Measurements from ENCODE around the gene ZC3H10. TPM values are rescaled to one million over a fixed set of nuclear protein-coding genes. Genes with fewer than 3 reads are reported as not detected.

Gene ZC3H10
- total RNA-seq, 2 experiments from 2014 or later, result 12.6 to 16.5 TPM

DNA sequence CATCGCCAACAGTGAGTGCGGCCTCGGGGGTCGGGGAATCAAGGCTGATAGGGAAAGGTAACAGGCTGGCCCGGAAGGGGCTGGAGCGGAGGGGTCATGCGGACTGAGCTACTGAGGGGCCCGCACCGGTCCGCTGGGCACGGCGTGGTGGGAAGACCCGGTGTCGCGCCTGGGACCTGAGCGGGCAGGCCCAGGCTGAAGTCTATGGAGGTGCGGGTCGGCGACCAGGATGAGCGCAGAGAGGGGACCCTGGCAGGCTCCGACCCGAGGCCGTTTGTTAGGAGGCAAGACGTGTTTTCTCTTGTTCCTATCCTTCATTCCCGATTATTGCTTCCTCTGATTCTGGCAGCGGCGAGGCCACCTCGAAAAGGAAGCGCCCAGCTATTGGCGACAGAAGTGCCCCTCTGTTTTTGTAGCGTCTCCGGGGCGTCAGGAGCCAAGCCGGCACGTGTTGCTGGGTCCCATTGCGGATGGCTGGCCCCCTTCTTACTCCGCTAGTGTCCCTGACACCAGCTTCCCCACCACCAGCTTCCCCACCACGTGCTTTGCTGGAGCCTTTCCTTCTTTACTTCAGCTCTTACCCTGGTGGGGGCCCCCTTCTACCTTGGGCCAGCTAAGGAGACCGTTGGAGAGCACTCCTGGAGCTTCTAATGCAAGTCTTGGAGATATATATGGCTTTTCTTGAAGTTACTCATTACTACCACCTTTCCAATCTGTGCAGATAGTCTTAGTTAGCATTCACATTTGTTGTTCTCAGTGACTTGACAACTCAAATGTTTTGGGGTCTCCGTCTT is 13.1 kb upstream of the ZC3H10 start:
- H3K79me2 ChIP-seq (ENCODE audit: insufficient read depth, low read depth, low read length), result peaks cover 40% of the 10 kb centered on the region
- ChIA-PET POLR2A (interaction anchor here (0.5 to 4.0 kb wide), 11 partner anchors 8 to 419 kb away, joined by 3 to 64 read pairs (median 4); partner anchors contain the start of genes PYM1, RPL41 and ZC3H10), CTCF (ENCODE audit: unreplicated experiment) (interaction anchor here (0.6 to 1.2 kb wide), 4 partner anchors 15 to 64 kb away, joined by 3 to 4 read pairs (median 4); no protein-coding TSS in a partner anchor)
- intact Hi-C loops (cut with micrococcal nuclease; ENCODE audit: unreplicated experiment), result loop anchor here (1.0 to 2.0 kb wide), 2 partner anchors 11 to 176 kb away; partner anchors contain the start of gene RPL41
- H4K20me1 ChIP-seq (ENCODE audit: insufficient read depth, low read length), result peaks cover 21% of the 10 kb centered on the region
- H3K9me3 ChIP-seq (ENCODE audit: low read length), result no peaks in the 10 kb centered on the region
- H3K36me3 ChIP-seq (ENCODE audit: insufficient read depth, low read length), result peaks cover 55% of the 10 kb centered on the region
- H3K4me3 ChIP-seq (ENCODE audit: low read depth, low read length, poor library complexity, severe bottlenecking), result peak overlapping the region; percentile 93
- TF ChIP-seq EZH2phosphoT487 (IDR thresholded peaks at IDR 0.05; ENCODE audit: borderline replicate concordance, low read depth, low read length) (no peak), CTCF (conservative IDR thresholded peaks at IDR 0.05; ENCODE audit: low read length) (peak; percentile 42; the same call in 1 of the 2 replicates)
- BruUV-seq (replicated peaks), result no TSS peak
- H3K9me2 ChIP-seq (ENCODE audit: insufficient read depth, low read length), result no peaks in the 10 kb centered on the region
- peaks cover 27% of the 10 kb centered on the region for H3K4me1 ChIP-seq (ENCODE audit: insufficient read depth, low read length, poor library complexity, severe bottlenecking)
- peak overlapping the region; percentile 70 for H3K27ac ChIP-seq (ENCODE audit: low read depth, low read length, poor library complexity, severe bottlenecking)
- peak overlapping the region; percentile 86 for H3K4me2 ChIP-seq (ENCODE audit: low read length)
- no peak overlapping the region for H2AFZ ChIP-seq (ENCODE audit: low read length)
- DNase-seq (ENCODE audit: low spot score), result peak; percentile 47

GRCh38 chr12:56105609-56105902 is 12.5 kb upstream of the ZC3H10 start:
- peak overlapping the region; percentile 86 for H3K4me2 ChIP-seq (ENCODE audit: low read length)
- H3K4me3 ChIP-seq (ENCODE audit: low read depth, low read length, poor library complexity, severe bottlenecking), result peak overlapping the region; percentile 93
- H4K20me1 ChIP-seq (ENCODE audit: insufficient read depth, low read length), result peaks cover 21% of the 10 kb centered on the region
- DNase-seq (ENCODE audit: low spot score), result no peak
- H3K4me1 ChIP-seq (ENCODE audit: insufficient read depth, low read length, poor library complexity, severe bottlenecking), result peaks cover 27% of the 10 kb centered on the region
- H3K9me3 ChIP-seq (ENCODE audit: low read length), result no peaks in the 10 kb centered on the region
- H3K9me2 ChIP-seq (ENCODE audit: insufficient read depth, low read length), result no peaks in the 10 kb centered on the region
- H2AFZ ChIP-seq (ENCODE audit: low read length), result no peak overlapping the region
- TF ChIP-seq EZH2phosphoT487 (IDR thresholded peaks at IDR 0.05; ENCODE audit: borderline replicate concordance, low read depth, low read length) (no peak), CTCF (conservative IDR thresholded peaks at IDR 0.05; ENCODE audit: low read length) (no peak)
- peak overlapping the region; percentile 70 for H3K27ac ChIP-seq (ENCODE audit: low read depth, low read length, poor library complexity, severe bottlenecking)
- intact Hi-C loops (cut with micrococcal nuclease; ENCODE audit: unreplicated experiment), result loop anchor here (1.0 to 2.0 kb wide), 2 partner anchors 11 to 177 kb away; partner anchors contain the start of gene RPL41
- no TSS peak for BruUV-seq (replicated peaks)
- H3K79me2 ChIP-seq (ENCODE audit: insufficient read depth, low read depth, low read length), result peaks cover 40% of the 10 kb centered on the region
- CTCF ChIA-PET (ENCODE audit: unreplicated experiment), result no interaction called here
- peaks cover 60% of the 10 kb centered on the region for H3K36me3 ChIP-seq (ENCODE audit: insufficient read depth, low read length)
- POLR2A ChIA-PET, result interaction anchor here (1.1 to 4.0 kb wide), 4 partner anchors 8 to 103 kb away, joined by 3 to 64 read pairs (median 6); partner anchors contain the start of genes RPL41 and ZC3H10

DNA sequence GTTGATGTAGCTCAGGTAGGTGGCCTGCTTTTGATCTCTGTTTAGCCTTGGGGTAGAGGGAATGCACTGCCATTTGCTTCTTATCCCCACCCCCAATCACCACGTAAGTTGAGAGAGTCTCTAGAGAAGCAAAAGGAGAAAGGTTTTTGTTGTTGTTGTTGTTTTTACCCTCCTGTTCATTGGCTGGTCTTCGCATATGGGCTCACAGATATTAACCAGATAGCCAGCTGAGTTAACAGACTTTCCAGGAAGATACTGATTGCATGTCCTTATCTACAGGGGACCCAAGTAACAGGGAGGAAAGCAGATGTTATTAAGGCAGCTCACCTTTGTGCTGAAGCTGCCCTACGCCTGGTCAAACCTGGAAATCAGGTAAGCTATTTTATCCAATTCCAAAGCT is 10.8 kb upstream of the ZC3H10 start:
- Histone ChIP-seq H3K9me2 (ENCODE audit: insufficient read depth, low read length) (no peaks in the 10 kb centered on the region), H3K4me2 (ENCODE audit: low read length) (peak overlapping the region; percentile 86), H3K27ac (ENCODE audit: low read depth, low read length, poor library complexity, severe bottlenecking) (no peak overlapping the region), H3K79me2 (ENCODE audit: insufficient read depth, low read depth, low read length) (peaks cover 40% of the 10 kb centered on the region), H4K20me1 (ENCODE audit: insufficient read depth, low read length) (peaks cover 21% of the 10 kb centered on the region), H3K36me3 (ENCODE audit: insufficient read depth, low read length) (peaks cover 75% of the 10 kb centered on the region), H3K4me3 (ENCODE audit: low read depth, low read length, poor library complexity, severe bottlenecking) (no peak overlapping the region), H3K4me1 (ENCODE audit: insufficient read depth, low read length, poor library complexity, severe bottlenecking) (peaks cover 27% of the 10 kb centered on the region), H3K9me3 (ENCODE audit: low read length) (no peaks in the 10 kb centered on the region), H2AFZ (ENCODE audit: low read length) (no peak overlapping the region)
- TF ChIP-seq EZH2phosphoT487 (IDR thresholded peaks at IDR 0.05; ENCODE audit: borderline replicate concordance, low read depth, low read length) (no peak), CTCF (conservative IDR thresholded peaks at IDR 0.05; ENCODE audit: low read length) (no peak)
- CTCF ChIA-PET (ENCODE audit: unreplicated experiment), result no interaction called here
- no peak for DNase-seq (ENCODE audit: low spot score)
- BruUV-seq (replicated peaks), result no TSS peak
- POLR2A ChIA-PET, result interaction anchor here (1.4 to 2.6 kb wide), 2 partner anchors 10 to 26 kb away, joined by 6 to 12 read pairs; partner anchors contain the start of gene ZC3H10
- intact Hi-C loops (cut with micrococcal nuclease; ENCODE audit: unreplicated experiment), result no loop called here

Measured in OCI-LY7 (cell line).